CD1c-positive myeloid dendritic cell (primary cell): ENCODE results near the gene SLC15A4.
"Not testable (repeated sequence)": the region's sequence is repeated elsewhere in the genome, so short reads cannot be mapped to it uniquely, and the experiment has no call there.

Experiments used
- DNase-seq: peaks from one replicate; pipeline ENCODE4 v3.0.0-alpha.2; 2016; ENCODE audit errors: extremely low spot score

The SLC15A4 gene

GRCh38 chr12:128844031-128844635 lies 20.4 kb upstream of the SLC15A4 start:
- peak; percentile 33 for DNase-seq

- peak; percentile 55 for DNase-seq
These were observed 19.8 kb upstream of the SLC15A4 start for GRCh38 chr12:128843538-128843937.

- DNase-seq = no peak
These were observed 18.8 kb upstream of the SLC15A4 start for GRCh38 chr12:128842579-128842978.

GRCh38 chr12:128840862-128841468 lies 17.2 kb upstream of the SLC15A4 start:
- DNase-seq = peak; percentile 60

GRCh38 chr12:128839885-128840284 lies 16.1 kb upstream of the SLC15A4 start:
- DNase-seq = not testable (repeated sequence)

GRCh38 chr12:128833418-128833817 lies 9.7 kb upstream of the SLC15A4 start:
- no peak for DNase-seq

GRCh38 chr12:128830505-128830893 lies 6.7 kb upstream of the SLC15A4 start:
- peak; percentile 51 for DNase-seq

GRCh38 chr12:128829861-128830504 lies 6.2 kb upstream of the SLC15A4 start:
- peak; percentile 88 for DNase-seq

GRCh38 chr12:128827724-128828123 lies 4.0 kb upstream of the SLC15A4 start:
- DNase-seq = no peak

- DNase-seq = no peak
These were observed 2.1 kb upstream of the SLC15A4 start for GRCh38 chr12:128825835-128826234.

GRCh38 chr12:128823216-128823915 lies 392 bp downstream of the SLC15A4 start:
- no peak for DNase-seq

- DNase-seq = peak; percentile 89
These were observed 2.9 kb downstream of the SLC15A4 start for GRCh38 chr12:128820723-128821432.

- DNase-seq = no peak
These were observed 3.5 kb downstream of the SLC15A4 start for GRCh38 chr12:128820253-128820652.

GRCh38 chr12:128819293-128820144 lies 4.2 kb downstream of the SLC15A4 start:
- no peak for DNase-seq

GRCh38 chr12:128818065-128819022 lies 5.4 kb downstream of the SLC15A4 start:
- peak; percentile 39 for DNase-seq

GRCh38 chr12:128817111-128818015 lies 6.4 kb downstream of the SLC15A4 start:
- peak; percentile 55 for DNase-seq

- DNase-seq = no peak
These were observed 7.2 kb downstream of the SLC15A4 start for GRCh38 chr12:128816643-128816920.

GRCh38 chr12:128815779-128816642 lies 7.7 kb downstream of the SLC15A4 start:
- DNase-seq = no peak
